Neutrophil (primary cell): Measurements from ENCODE around the gene ERG.

Experiments
- H3K27ac ChIP-seq: fragments of 200-600 bp; sonication (generic); 2 replicates; pipeline ENCODE4 v1.5.1; 2016; ENCODE audit warnings: mild to moderate bottlenecking, moderate library complexity
- H3K27me3 ChIP-seq: fragments of 200-600 bp; sonication (generic); 2 replicates; pipeline ENCODE4 v1.6.0; 2016; ENCODE audit warnings: mild to moderate bottlenecking
- H3K36me3 ChIP-seq: fragments of 200-600 bp; sonication (generic); 2 replicates; pipeline ENCODE4 v1.5.1; 2017
- H3K4me1 ChIP-seq, 2 experiments: fragments of 200-600 bp in 1 of 2; sonication (generic) in 1 of 2; 1 replicate in 1 of 2; 2 replicates in 1 of 2; pipeline versions ENCODE4 v1.5.1 to v1.6.1; 2013 to 2016; ENCODE audit warnings: low read depth in 1 of 2, low read length in 1 of 2, mild to moderate bottlenecking in 1 of 2, moderate library complexity in 1 of 2; ENCODE audit not compliant: control insufficient read depth in 1 of 2, insufficient read depth in 1 of 2
- H3K4me3 ChIP-seq, 2 experiments: fragments of 200-600 bp in 1 of 2; sonication (generic) in 1 of 2; 1 replicate in 1 of 2; 2 replicates in 1 of 2; pipeline ENCODE4 v1.5.1; 2013 to 2016; ENCODE audit warnings: low read depth in 1 of 2, low read length in 1 of 2, mild to moderate bottlenecking in 1 of 2, moderate library complexity in 1 of 2
- H3K9me3 ChIP-seq: fragments of 200-600 bp; sonication (generic); 2 replicates; pipeline ENCODE4 v1.5.1; 2016
- CTCF ChIP-seq: fragments of 200-600 bp; sonication (generic); IDR thresholded peaks from 2 replicates; pipeline ENCODE4 v1.5.1; 2016; ENCODE audit warnings: antibody characterized with exemption

ERG gene

GRCh38 chr21:38498057-38498833, at the start of gene ERG:
TSS of gene ERG (minus strand) at chr21:38498477. CDS start at chr21:38498380, 97 bp downstream.
- Histone ChIP-seq H3K4me1 (peaks cover 76 to 78% of the 10 kb centered on the region in 2 experiments), H3K27ac (peak within 1 kb of the TSS; percentile 84), H3K27me3 (no peaks in the 10 kb centered on the region), H3K36me3 (no peaks in the 10 kb centered on the region), H3K4me3 (peak within 1 kb of the TSS; percentile 55 to 57), H3K9me3 (no peaks in the 10 kb centered on the region)
- TF ChIP-seq CTCF, result no peak

- no peak for TF ChIP-seq CTCF
Observed at GRCh38 chr21:38544661-38545060, 46.4 kb upstream of the ERG start.

GRCh38 chr21:38542263-38542662, 44.0 kb upstream of the ERG start:
- H3K9me3 ChIP-seq, result no peaks in the 10 kb centered on the region
- no peak for TF ChIP-seq CTCF
- H3K36me3 ChIP-seq, result no peaks in the 10 kb centered on the region
- no peak overlapping the region for H3K27ac ChIP-seq
- H3K4me3 ChIP-seq, result no peak overlapping the region
- no peaks in the 10 kb centered on the region for H3K4me1 ChIP-seq
- no peaks in the 10 kb centered on the region for H3K27me3 ChIP-seq

More at GRCh38 chr21:38544661-38545060, 46.4 kb upstream of the ERG start:
- H3K4me3 ChIP-seq, result no peak overlapping the region
- no peak overlapping the region for H3K27ac ChIP-seq
- no peaks in the 10 kb centered on the region for H3K4me1 ChIP-seq
- no peaks in the 10 kb centered on the region for H3K27me3 ChIP-seq
- no peaks in the 10 kb centered on the region for H3K9me3 ChIP-seq
- no peaks in the 10 kb centered on the region for H3K36me3 ChIP-seq

- H3K4me1 ChIP-seq, result no peaks in the 10 kb centered on the region
- no peak overlapping the region for H3K27ac ChIP-seq
- no peak overlapping the region for H3K4me3 ChIP-seq
- no peak for TF ChIP-seq CTCF
- H3K27me3 ChIP-seq, result no peaks in the 10 kb centered on the region
- no peaks in the 10 kb centered on the region for H3K9me3 ChIP-seq
- no peaks in the 10 kb centered on the region for H3K36me3 ChIP-seq
Observed at GRCh38 chr21:38538353-38538752, 40.1 kb upstream of the ERG start.

GRCh38 chr21:38534591-38534990, 36.3 kb upstream of the ERG start:
- Histone ChIP-seq H3K4me3 (no peak overlapping the region), H3K4me1 (no peaks in the 10 kb centered on the region), H3K27ac (no peak overlapping the region), H3K36me3 (no peaks in the 10 kb centered on the region), H3K27me3 (no peaks in the 10 kb centered on the region), H3K9me3 (no peaks in the 10 kb centered on the region)
- no peak for TF ChIP-seq CTCF
